ENCODE results near the gene RNF111. TPM values are rescaled to one million over a fixed set of nuclear protein-coding genes. Genes with fewer than 3 reads are reported as not detected.

Gene RNF111
- total and polyA plus RNA-seq, 4 donors = 22.0 to 49.1 (median 37.4) TPM

DNA sequence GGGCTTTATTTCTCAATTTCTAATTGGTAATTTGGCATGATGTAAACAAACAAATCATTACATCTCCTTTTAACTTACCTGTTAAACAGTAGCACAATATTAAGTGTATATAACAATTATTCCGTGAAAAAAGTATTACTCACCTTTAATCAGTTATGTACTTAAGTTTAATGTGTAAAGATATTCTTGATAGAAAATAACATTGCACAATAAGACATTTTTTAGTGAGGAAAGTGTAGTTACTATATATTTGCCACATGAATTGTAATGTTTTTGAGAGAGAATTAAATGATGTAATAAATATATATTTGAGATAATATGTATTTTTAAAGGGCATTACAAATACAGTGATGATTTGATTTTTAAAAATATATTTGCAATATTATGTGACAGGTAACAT, 106.6 kb downstream of the RNF111 start:
- H3K9me3 ChIP-seq (ENCODE audit: control insufficient read depth, insufficient read depth, low read length) = no peaks in the 10 kb centered on the region
- H3K4me1 ChIP-seq (ENCODE audit: control insufficient read depth, insufficient read depth, low read length) = no peaks in the 10 kb centered on the region
- no CpG with 5 or more reads among the region's 1 CpG for WGBS (ENCODE audit: insufficient coverage)
- DNase-seq (ENCODE audit: low read depth in 4 of 6, low spot score in 6 of 6) = no peak
- no peak overlapping the region for H3K27ac ChIP-seq (ENCODE audit: low read depth, low read length)
- H3K27me3 ChIP-seq (ENCODE audit: control insufficient read depth, insufficient read depth, low read length) = no peaks in the 10 kb centered on the region
- no peak overlapping the region for H3K4me3 ChIP-seq (ENCODE audit: low read depth, low read length)
- peaks cover 23% of the 10 kb centered on the region for H3K36me3 ChIP-seq (ENCODE audit: control insufficient read depth, insufficient read depth, low read length)

DNA sequence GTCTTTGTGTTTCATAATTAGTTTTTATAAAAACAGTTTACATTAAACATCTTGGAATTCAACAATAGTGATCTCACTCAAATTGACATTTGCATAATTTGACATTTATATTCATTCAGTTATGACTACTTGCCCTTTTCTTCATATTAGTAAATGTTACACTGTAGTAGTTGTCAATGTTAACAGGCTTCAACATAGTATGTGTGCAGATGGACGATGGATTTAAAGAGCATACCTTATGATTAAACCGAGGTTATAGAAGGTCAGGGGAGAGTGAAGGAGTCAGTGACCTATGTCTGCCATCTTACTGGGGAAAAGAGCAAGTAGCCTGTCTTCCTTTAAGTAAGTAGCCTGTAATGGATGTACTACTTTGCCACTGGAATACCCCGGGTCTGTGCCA, 109.0 kb downstream of the RNF111 start:
- no peak for DNase-seq (ENCODE audit: low read depth in 4 of 6, low spot score in 6 of 6)
- 94% methylated on average over 3 of the region's 3 CpGs for WGBS (ENCODE audit: insufficient coverage)
- peaks cover 16% of the 10 kb centered on the region for H3K36me3 ChIP-seq (ENCODE audit: control insufficient read depth, insufficient read depth, low read length)
- H3K4me3 ChIP-seq (ENCODE audit: low read depth, low read length) = no peak overlapping the region
- no peaks in the 10 kb centered on the region for H3K4me1 ChIP-seq (ENCODE audit: control insufficient read depth, insufficient read depth, low read length)
- no peaks in the 10 kb centered on the region for H3K27me3 ChIP-seq (ENCODE audit: control insufficient read depth, insufficient read depth, low read length)
- H3K27ac ChIP-seq (ENCODE audit: low read depth, low read length) = no peak overlapping the region
- no peaks in the 10 kb centered on the region for H3K9me3 ChIP-seq (ENCODE audit: control insufficient read depth, insufficient read depth, low read length)

DNA sequence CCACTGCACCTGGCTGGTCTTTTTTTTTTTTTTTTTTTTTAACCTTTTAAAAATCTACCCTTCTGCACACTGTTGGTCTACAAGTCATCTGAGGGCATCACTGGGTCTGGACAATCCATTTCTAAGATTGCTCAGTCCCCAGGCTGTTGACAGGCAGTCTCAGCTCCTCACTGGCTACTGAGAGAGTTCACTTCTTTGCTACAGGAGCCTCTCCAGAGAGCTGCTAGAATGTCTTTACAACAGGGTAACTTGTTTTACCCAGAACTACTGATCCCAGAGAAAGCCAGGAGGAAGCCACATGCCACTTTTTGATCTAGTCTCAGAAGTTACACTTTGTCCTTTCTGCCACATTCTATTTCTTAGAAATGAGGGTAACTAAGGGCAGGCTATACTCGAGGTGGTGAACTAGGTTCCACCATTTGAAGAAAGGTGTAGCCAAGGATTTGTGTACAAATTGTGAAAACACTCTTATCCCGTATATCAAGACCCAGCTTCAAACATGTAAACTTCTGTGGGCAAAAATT, 111.8 kb downstream of the RNF111 start:
- Histone ChIP-seq H3K36me3 (ENCODE audit: control insufficient read depth, insufficient read depth, low read length) (peaks cover 9% of the 10 kb centered on the region), H3K4me3 (ENCODE audit: low read depth, low read length) (no peak overlapping the region), H3K27me3 (ENCODE audit: control insufficient read depth, insufficient read depth, low read length) (no peaks in the 10 kb centered on the region), H3K27ac (ENCODE audit: low read depth, low read length) (no peak overlapping the region), H3K4me1 (ENCODE audit: control insufficient read depth, insufficient read depth, low read length) (no peaks in the 10 kb centered on the region), H3K9me3 (ENCODE audit: control insufficient read depth, insufficient read depth, low read length) (no peaks in the 10 kb centered on the region)
- WGBS (ENCODE audit: insufficient coverage) = no CpG with 5 or more reads among the region's 2 CpGs
- DNase-seq (ENCODE audit: low read depth in 4 of 6, low spot score in 6 of 6) = no peak

DNA sequence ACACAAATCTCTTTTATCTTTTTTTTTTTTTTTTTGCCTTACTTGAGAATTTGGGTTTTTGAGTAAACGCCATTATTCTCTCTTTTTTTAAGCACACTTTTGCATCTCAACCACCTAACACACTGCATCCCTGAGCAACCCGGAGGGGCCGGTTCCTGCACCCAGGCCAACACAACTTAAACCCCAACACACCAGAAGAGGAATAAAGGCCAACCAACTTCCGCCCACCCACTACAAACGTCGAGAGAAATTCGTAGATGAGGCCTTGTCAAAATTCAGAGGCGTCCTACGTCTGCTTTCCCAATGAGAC, 117.1 kb downstream of the RNF111 start:
- H3K4me1 ChIP-seq (ENCODE audit: control insufficient read depth, insufficient read depth, low read length) = peaks cover 7% of the 10 kb centered on the region
- H3K4me3 ChIP-seq (ENCODE audit: low read depth, low read length) = peak overlapping the region; percentile 82
- no peaks in the 10 kb centered on the region for H3K9me3 ChIP-seq (ENCODE audit: control insufficient read depth, insufficient read depth, low read length)
- 0% methylated on average over 2 of the region's 9 CpGs for WGBS (ENCODE audit: insufficient coverage)
- H3K27ac ChIP-seq (ENCODE audit: low read depth, low read length) = peak overlapping the region; percentile 81
- no peaks in the 10 kb centered on the region for H3K36me3 ChIP-seq (ENCODE audit: control insufficient read depth, insufficient read depth, low read length)
- H3K27me3 ChIP-seq (ENCODE audit: control insufficient read depth, insufficient read depth, low read length) = no peaks in the 10 kb centered on the region
- DNase-seq (ENCODE audit: low read depth in 4 of 6, low spot score in 6 of 6) = no peak

DNA sequence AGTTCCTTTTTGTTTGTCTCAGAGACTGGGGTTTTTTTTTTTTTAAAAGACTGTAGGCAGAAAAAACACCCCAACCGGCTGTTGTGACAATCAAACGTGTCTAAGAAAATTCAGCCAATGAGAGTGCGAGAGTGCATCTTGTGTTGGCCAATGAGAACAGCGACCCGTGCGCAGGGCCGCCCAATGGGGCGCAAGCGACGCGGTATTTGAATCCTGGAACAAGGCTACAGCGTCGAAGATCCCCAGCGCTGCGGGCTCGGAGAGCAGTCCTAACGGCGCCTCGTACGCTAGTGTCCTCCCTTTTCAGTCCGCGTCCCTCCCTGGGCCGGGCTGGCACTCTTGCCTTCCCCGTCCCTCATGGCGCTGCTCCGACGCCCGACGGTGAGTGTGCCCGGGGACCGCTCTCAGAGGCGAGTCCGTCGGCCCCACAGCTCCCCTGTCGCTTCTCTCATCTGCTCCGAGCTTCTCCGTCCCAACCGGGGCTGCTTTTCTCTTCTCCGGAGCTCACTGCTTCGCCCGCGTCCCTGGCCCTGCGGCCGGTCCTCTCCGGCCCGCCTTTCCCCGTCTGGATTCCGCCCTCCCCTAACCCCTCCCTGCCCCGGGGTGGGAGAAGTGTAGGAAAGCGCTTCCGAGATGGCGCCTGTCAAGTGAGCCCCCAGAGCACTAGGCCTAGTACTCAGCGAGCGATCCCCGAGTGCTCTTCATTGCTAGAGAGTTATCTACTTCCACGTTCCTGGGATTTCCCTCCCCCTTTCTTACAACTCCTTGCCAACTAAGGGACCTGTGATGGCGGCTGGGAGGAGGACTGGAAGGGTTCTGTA, 117.7 kb downstream of the RNF111 start, which contains the start of gene CCNB2:
CCNB2 (plus strand) TSS at position 235 of the 821 bp plus-strand sequence; CDS start at position 358, 123 bp downstream.
- peak within 1 kb of the TSS; percentile 81 for H3K27ac ChIP-seq (ENCODE audit: low read depth, low read length)
- H3K36me3 ChIP-seq (ENCODE audit: control insufficient read depth, insufficient read depth, low read length) = no peaks in the 10 kb centered on the region

DNA sequence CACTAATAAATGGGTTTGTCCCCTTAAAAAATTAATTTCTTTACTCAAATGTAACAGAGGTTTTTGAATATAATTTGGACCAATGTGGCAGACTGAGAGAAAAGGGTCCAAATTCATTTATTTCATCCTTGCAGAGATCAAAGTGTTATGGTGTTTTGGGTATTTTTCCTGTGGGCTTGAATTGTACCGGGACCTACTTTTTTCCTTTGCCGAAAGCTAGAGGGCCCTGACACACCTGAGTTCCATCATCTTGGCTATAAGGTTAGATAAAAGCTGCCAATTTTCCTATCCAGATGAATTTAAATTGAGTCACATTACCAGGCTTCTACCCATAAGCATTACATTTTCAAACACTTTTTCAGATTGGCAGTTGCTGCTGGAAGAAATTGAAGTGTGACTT, 118.4 kb downstream of the RNF111 start:
- peak in 1 of 6 donors; percentile 3 for DNase-seq (ENCODE audit: low read depth in 4 of 6, low spot score in 6 of 6)
- WGBS (ENCODE audit: insufficient coverage) = no CpG with 5 or more reads among the region's 2 CpGs
- Histone ChIP-seq H3K9me3 (ENCODE audit: control insufficient read depth, insufficient read depth, low read length) (no peaks in the 10 kb centered on the region), H3K4me1 (ENCODE audit: control insufficient read depth, insufficient read depth, low read length) (peaks cover 7% of the 10 kb centered on the region), H3K36me3 (ENCODE audit: control insufficient read depth, insufficient read depth, low read length) (no peaks in the 10 kb centered on the region), H3K27me3 (ENCODE audit: control insufficient read depth, insufficient read depth, low read length) (no peaks in the 10 kb centered on the region), H3K4me3 (ENCODE audit: low read depth, low read length) (peak overlapping the region; percentile 82), H3K27ac (ENCODE audit: low read depth, low read length) (no peak overlapping the region)

More for the DNA sequence above, 117.7 kb downstream of the RNF111 start, which contains the start of gene CCNB2:
- Histone ChIP-seq H3K27me3 (ENCODE audit: control insufficient read depth, insufficient read depth, low read length) (no peaks in the 10 kb centered on the region), H3K4me1 (ENCODE audit: control insufficient read depth, insufficient read depth, low read length) (peaks cover 7% of the 10 kb centered on the region), H3K9me3 (ENCODE audit: control insufficient read depth, insufficient read depth, low read length) (no peaks in the 10 kb centered on the region), H3K4me3 (ENCODE audit: low read depth, low read length) (peak within 1 kb of the TSS; percentile 82)
- DNase-seq (ENCODE audit: low read depth in 4 of 6, low spot score in 6 of 6) = peak; percentile 75 to 98 (median 87)
- WGBS (ENCODE audit: insufficient coverage) = under 1% methylated on average over 50 of the region's 57 CpGs

DNA sequence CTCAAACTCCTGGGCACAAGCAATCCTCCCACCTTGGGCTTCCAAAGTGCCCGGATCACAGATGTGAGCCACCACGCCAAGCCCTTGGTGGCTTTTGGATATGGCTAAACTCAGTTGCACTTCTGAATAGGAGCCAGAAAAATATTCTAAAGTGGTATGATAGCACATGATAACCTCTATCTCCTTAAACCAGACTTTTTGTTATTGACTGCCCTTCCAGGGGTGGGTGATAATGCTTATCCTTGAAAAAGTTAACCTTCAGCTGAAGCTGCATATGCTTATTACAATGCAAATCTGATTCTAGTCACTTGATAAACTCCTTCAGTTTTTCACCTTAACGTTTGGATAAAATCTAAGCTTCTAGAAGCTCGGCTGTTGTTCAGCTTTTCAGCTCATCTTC, 123.8 kb downstream of the RNF111 start:
- Histone ChIP-seq H3K36me3 (ENCODE audit: control insufficient read depth, insufficient read depth, low read length) (peaks cover 4% of the 10 kb centered on the region), H3K4me3 (ENCODE audit: low read depth, low read length) (no peak overlapping the region)
- WGBS (ENCODE audit: insufficient coverage) = 96% methylated on average over 2 of the region's 4 CpGs

DNA sequence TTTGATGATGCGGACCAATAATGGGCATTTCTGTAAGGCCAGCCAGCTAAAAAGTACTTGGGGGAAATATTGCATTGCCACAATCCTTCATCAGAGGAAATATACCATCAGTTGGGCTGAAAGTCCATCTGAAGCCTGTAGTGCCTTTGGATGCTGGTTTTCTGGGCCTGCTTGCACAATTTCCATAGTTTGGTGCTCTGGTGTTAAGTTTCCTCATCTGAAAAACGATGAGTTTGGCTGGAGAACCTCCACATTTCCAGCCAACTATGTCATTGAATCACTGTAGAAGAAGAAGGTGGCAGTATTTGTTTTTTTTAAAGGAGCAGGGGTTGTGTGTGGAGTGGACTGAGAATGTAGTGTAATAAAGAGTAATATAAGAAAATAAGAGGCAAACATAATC, 127.6 kb downstream of the RNF111 start:
- H3K9me3 ChIP-seq (ENCODE audit: control insufficient read depth, insufficient read depth, low read length) = no peaks in the 10 kb centered on the region
- WGBS (ENCODE audit: insufficient coverage) = no CpG with 5 or more reads among the region's 2 CpGs
- no peak for DNase-seq (ENCODE audit: low read depth in 4 of 6, low spot score in 6 of 6)
- no peaks in the 10 kb centered on the region for H3K4me1 ChIP-seq (ENCODE audit: control insufficient read depth, insufficient read depth, low read length)
- H3K36me3 ChIP-seq (ENCODE audit: control insufficient read depth, insufficient read depth, low read length) = peaks cover 13% of the 10 kb centered on the region
- H3K27ac ChIP-seq (ENCODE audit: low read depth, low read length) = no peak overlapping the region
- no peak overlapping the region for H3K4me3 ChIP-seq (ENCODE audit: low read depth, low read length)
- H3K27me3 ChIP-seq (ENCODE audit: control insufficient read depth, insufficient read depth, low read length) = no peaks in the 10 kb centered on the region

More for the DNA sequence above, 123.8 kb downstream of the RNF111 start:
- Histone ChIP-seq H3K27ac (ENCODE audit: low read depth, low read length) (no peak overlapping the region), H3K4me1 (ENCODE audit: control insufficient read depth, insufficient read depth, low read length) (no peaks in the 10 kb centered on the region), H3K9me3 (ENCODE audit: control insufficient read depth, insufficient read depth, low read length) (no peaks in the 10 kb centered on the region), H3K27me3 (ENCODE audit: control insufficient read depth, insufficient read depth, low read length) (no peaks in the 10 kb centered on the region)
- no peak for DNase-seq (ENCODE audit: low read depth in 4 of 6, low spot score in 6 of 6)

DNA sequence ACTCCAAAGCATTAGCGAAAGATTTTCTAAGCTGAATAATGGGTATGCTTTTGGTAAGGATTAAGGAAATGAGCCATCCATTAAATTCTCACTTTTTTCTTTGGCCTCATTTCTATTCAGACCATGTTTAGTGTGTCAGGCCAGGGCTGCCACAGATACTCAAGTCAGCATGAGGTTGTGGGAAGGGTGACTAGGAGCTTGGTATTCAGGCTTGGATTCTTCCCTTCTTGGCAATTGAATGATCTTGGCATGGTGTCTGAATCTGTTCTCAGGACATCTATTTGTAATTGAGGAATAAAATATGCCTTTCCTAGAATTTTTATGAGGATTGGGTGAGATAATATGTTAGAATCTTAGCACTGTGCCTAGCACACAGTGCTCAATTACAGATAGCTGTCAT, 128.7 kb downstream of the RNF111 start:
- peak in 1 of 6 donors; percentile 28 for DNase-seq (ENCODE audit: low read depth in 4 of 6, low spot score in 6 of 6)
- Histone ChIP-seq H3K36me3 (ENCODE audit: control insufficient read depth, insufficient read depth, low read length) (peaks cover 13% of the 10 kb centered on the region), H3K27ac (ENCODE audit: low read depth, low read length) (no peak overlapping the region), H3K4me1 (ENCODE audit: control insufficient read depth, insufficient read depth, low read length) (no peaks in the 10 kb centered on the region), H3K27me3 (ENCODE audit: control insufficient read depth, insufficient read depth, low read length) (no peaks in the 10 kb centered on the region), H3K4me3 (ENCODE audit: low read depth, low read length) (no peak overlapping the region), H3K9me3 (ENCODE audit: control insufficient read depth, insufficient read depth, low read length) (no peaks in the 10 kb centered on the region)
- no CpG with 5 or more reads among the region's 1 CpG for WGBS (ENCODE audit: insufficient coverage)

DNA sequence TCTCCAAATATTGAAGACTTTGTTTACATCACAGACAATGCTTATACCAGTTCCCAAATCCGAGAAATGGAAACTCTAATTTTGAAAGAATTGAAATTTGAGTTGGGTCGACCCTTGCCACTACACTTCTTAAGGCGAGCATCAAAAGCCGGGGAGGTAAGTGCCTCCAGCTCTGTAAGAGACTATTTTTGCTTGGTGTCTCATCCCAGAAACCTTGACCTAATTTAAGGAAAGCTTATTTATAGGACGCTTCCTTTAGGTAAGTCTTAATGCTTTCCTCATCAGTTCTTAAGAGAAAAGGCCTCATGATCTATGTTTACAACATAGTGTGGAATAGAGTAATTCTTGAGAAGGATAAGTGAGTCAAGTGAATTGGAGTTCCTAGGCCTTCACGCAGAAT, 129.3 kb downstream of the RNF111 start:
- Histone ChIP-seq H3K27me3 (ENCODE audit: control insufficient read depth, insufficient read depth, low read length) (no peaks in the 10 kb centered on the region), H3K9me3 (ENCODE audit: control insufficient read depth, insufficient read depth, low read length) (no peaks in the 10 kb centered on the region), H3K36me3 (ENCODE audit: control insufficient read depth, insufficient read depth, low read length) (peaks cover 13% of the 10 kb centered on the region), H3K4me3 (ENCODE audit: low read depth, low read length) (no peak overlapping the region), H3K27ac (ENCODE audit: low read depth, low read length) (no peak overlapping the region), H3K4me1 (ENCODE audit: control insufficient read depth, insufficient read depth, low read length) (no peaks in the 10 kb centered on the region)
- WGBS (ENCODE audit: insufficient coverage) = 100% methylated on average over 3 of the region's 6 CpGs
- no peak for DNase-seq (ENCODE audit: low read depth in 4 of 6, low spot score in 6 of 6)
